Measurements from ENCODE around the gene TAS2R1.

TAS2R1 gene

DNA sequence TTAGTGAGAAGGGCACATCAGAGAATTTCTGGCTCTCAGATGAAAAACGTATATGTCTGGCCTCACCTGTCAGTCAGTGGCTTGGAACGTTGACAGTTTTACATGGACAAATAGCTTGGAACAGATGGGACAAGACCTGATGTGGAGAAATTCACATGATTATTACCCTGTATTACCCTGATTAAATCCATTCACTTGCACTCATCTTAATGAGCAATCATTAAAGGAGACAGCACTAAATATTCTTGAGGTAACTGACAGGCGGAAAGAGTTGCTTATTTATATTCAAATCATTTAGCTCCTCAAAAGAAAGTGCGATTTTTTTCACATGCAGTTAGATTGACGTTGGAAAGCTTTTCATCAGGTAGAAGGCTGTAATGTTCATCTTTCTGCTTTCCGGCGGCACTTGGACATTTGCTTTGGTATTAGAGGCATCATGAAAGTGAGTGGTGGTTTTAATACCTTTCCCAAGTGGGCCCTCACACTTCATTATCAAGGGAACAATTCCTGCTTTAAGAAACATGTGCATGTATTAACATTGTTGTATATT is 11.7 kb upstream of the TAS2R1 start:
- no peaks in the 10 kb centered on the region for H3K27me3 Mint-ChIP-seq (ENCODE audit: low read depth)
- no peaks in the 10 kb centered on the region for H3K4me1 Mint-ChIP-seq (ENCODE audit: low read depth)
- no peak overlapping the region for H3K4me3 Mint-ChIP-seq
- H3K36me3 Mint-ChIP-seq (ENCODE audit: low read depth): no peaks in the 10 kb centered on the region
- no peak overlapping the region for H3K27ac Mint-ChIP-seq
- H3K9me3 Mint-ChIP-seq: peaks cover 16% of the 10 kb centered on the region

DNA sequence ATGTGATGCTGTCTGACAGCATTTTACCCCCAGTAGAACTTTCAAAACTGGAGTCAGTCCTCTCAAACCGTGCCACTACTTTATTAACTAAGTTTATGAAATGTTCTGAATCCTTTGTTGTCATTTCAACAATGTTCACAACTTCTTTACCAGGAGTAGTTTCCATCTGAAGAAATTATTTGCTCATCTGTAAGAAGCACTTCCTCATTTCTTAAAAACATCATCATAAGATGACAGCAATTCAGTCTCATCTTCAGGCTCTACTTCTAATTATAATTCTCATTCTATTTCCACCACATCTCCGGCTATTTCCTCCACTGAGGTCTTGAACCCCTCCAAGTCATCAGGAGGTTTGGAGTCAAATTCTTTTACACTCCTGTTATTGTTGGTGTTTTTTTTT is 2.3 kb upstream of the TAS2R1 start:
- Mint-ChIP-seq H3K4me1 (ENCODE audit: low read depth) (no peaks in the 10 kb centered on the region), H3K36me3 (ENCODE audit: low read depth) (no peaks in the 10 kb centered on the region), H3K4me3 (no peak overlapping the region), H3K9me3 (peaks cover 22% of the 10 kb centered on the region), H3K27me3 (ENCODE audit: low read depth) (no peaks in the 10 kb centered on the region), H3K27ac (no peak overlapping the region)

DNA sequence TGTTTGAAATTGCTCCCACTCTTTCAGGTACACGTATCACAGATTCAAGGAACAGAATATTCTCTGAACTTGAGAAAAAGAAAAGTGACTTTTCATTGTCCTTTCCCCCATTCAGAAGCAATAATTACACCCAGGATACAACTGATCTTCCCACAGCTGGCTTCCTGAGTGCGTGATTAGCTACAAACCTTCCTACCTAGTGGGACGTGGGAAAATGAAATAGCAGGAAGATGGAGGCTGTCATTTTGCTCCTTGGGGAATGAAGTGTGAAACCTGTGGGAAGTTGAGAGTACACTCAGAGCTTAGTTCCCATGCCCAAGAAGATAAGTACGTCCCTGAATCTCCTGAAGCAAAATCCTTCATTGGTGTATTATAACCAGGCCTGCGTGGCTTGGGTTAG is 2.6 kb downstream of the TAS2R1 start:
- Mint-ChIP-seq H3K9me3 (peaks cover 6% of the 10 kb centered on the region), H3K27me3 (ENCODE audit: low read depth) (no peaks in the 10 kb centered on the region), H3K4me1 (ENCODE audit: low read depth) (no peaks in the 10 kb centered on the region), H3K4me3 (no peak overlapping the region), H3K36me3 (ENCODE audit: low read depth) (no peaks in the 10 kb centered on the region), H3K27ac (no peak overlapping the region)

DNA sequence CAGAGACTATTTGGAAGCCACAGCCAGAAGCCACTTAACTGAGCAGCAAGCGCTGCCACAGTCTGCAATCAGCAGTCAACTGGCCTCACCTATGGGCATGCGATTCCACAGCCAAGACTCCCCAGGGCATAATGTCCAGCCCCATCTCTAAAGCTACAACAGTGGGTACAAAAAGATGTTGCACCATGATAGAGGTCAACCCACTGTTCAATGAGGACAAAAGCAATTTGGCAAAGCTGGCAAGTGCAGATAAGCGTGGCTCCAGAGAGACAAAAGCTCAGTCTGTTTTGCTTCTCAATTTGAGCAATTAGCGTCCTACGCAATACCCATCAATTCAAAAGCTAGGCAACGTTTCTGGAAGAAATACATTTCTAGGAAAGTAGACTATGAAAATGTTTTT is 3.2 kb downstream of the TAS2R1 start:
- no peaks in the 10 kb centered on the region for H3K36me3 Mint-ChIP-seq (ENCODE audit: low read depth)
- no peak overlapping the region for H3K27ac Mint-ChIP-seq

DNA sequence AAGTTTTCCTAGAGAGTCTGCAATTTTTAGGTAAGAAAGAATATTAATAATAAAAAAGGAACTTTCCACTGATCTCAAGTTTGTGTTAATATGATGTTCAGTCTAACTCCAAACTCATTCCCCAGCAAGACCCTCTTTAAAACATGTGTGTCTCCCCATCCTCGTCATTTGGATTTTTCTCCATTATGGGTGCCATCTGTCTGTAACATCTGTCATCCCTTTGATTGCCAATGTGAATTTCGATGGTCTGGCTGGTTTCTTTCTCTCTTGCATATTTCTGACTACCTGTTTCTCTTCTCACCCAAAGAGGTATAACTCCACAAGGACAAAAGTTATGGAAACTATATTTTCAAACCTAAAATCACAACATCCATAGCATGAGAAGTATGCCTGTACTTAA is 4.4 kb downstream of the TAS2R1 start:
- peaks cover 6% of the 10 kb centered on the region for H3K9me3 Mint-ChIP-seq
- H3K36me3 Mint-ChIP-seq (ENCODE audit: low read depth): no peaks in the 10 kb centered on the region
- no peak overlapping the region for H3K27ac Mint-ChIP-seq
- H3K4me3 Mint-ChIP-seq: no peak overlapping the region
- no peaks in the 10 kb centered on the region for H3K4me1 Mint-ChIP-seq (ENCODE audit: low read depth)
- H3K27me3 Mint-ChIP-seq (ENCODE audit: low read depth): no peaks in the 10 kb centered on the region

More for the DNA sequence above, 3.2 kb downstream of the TAS2R1 start:
- Mint-ChIP-seq H3K27me3 (ENCODE audit: low read depth) (no peaks in the 10 kb centered on the region), H3K4me3 (no peak overlapping the region), H3K9me3 (peaks cover 6% of the 10 kb centered on the region), H3K4me1 (ENCODE audit: low read depth) (no peaks in the 10 kb centered on the region)

DNA sequence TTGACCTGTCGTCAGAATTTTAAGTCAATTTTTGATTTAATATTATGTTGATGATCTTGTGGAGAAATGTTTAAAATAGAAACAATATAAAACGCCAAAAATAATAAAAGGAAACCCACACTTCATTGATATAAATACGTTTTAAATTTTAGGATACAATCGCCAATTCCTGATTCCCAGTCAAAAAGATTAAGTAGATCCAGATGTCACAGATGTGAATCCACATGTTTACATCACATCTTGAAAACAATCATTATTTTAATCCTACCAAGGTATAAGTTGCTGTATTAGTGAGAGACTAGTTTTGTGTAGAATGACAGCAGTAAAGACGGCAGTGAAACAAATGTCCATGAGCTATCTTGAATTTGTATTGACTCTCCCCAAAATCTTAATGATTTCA is 4.9 kb downstream of the TAS2R1 start:
- H3K36me3 Mint-ChIP-seq (ENCODE audit: low read depth): no peaks in the 10 kb centered on the region
- no peaks in the 10 kb centered on the region for H3K4me1 Mint-ChIP-seq (ENCODE audit: low read depth)
- no peak overlapping the region for H3K4me3 Mint-ChIP-seq
- no peaks in the 10 kb centered on the region for H3K27me3 Mint-ChIP-seq (ENCODE audit: low read depth)
- no peak overlapping the region for H3K27ac Mint-ChIP-seq
- peaks cover 6% of the 10 kb centered on the region for H3K9me3 Mint-ChIP-seq

DNA sequence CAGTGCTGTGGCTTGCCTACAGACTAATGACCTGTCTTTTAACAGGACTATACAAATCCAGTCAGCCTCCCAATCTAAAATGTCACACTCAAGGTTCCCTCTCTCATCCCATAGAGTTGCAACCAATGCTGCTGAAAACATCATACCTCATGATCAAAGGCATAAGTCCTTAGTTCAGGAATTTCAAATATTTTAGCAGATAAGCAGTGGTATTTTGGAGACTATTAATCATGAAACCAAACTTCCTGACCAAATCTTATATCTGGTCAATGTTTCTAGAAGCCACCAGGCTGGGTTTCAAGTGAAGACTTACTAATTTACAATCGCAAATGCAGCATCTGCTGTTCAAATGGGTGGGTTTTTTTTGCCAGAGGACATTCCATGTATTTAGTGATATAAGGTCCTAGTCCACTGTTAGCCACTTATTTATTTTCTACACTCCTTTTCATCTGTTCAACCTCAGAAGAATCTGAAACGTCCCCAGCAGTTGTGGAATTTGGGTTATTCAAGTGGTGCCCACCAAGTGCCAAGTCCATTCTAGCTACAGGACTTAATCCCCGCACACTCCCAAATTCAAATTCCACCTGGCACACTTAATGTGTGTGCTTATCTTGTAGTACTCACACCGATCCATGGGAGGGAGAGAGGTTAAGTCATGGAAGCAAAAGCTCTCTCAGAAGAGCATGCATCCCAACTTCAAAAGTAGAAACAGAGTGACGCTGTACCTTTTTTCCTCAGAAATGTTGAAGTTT is 5.8 kb downstream of the TAS2R1 start:
- no peaks in the 10 kb centered on the region for H3K4me1 Mint-ChIP-seq (ENCODE audit: low read depth)
- H3K27ac Mint-ChIP-seq: no peak overlapping the region
- H3K27me3 Mint-ChIP-seq (ENCODE audit: low read depth): no peaks in the 10 kb centered on the region
- H3K36me3 Mint-ChIP-seq (ENCODE audit: low read depth): no peaks in the 10 kb centered on the region
- no peak overlapping the region for H3K4me3 Mint-ChIP-seq
- peaks cover 6% of the 10 kb centered on the region for H3K9me3 Mint-ChIP-seq

DNA sequence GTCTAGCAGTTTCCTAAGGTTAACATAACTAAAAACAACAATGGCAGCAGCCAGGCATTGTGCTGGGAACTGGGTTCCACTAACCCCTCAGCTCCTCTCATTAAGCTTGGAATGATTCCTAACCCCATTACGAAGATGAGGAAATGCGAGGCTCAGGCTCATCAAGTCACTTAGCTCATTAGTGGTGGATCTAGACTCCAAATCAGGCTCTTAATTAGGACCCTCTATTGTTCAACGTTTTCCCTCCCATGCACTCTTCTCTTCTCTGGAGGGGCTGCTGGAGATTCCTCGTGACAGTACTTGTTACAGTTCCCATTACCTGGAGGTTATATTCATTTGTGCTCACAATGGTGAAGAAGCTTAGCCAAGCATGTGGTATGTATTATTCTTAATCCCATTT is 6.5 kb downstream of the TAS2R1 start:
- H3K4me3 Mint-ChIP-seq: no peak overlapping the region
- H3K27me3 Mint-ChIP-seq (ENCODE audit: low read depth): no peaks in the 10 kb centered on the region
- H3K4me1 Mint-ChIP-seq (ENCODE audit: low read depth): no peaks in the 10 kb centered on the region
- H3K27ac Mint-ChIP-seq: no peak overlapping the region
- H3K9me3 Mint-ChIP-seq: peaks cover 6% of the 10 kb centered on the region
- no peaks in the 10 kb centered on the region for H3K36me3 Mint-ChIP-seq (ENCODE audit: low read depth)

DNA sequence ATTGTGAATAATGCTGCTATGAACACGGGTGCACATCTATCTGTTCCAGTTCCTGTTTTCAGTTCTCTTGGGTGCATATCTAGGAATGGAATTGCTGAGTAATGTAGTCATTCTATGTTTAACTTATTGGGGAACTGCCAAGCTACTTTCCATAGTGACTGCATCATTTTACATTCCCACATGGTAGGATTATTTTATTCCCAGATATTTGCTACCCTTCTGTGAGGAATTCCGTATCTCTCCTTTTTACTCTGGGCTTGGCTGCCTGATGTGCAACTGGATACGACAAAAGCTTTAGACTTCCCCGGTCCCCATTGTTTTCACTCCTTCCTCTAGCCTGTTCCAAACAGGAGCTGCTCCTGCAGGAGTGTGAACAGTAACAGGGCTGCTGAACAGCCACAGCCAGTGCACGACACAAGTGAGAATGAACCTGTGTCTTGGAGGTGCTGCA is 7.2 kb downstream of the TAS2R1 start:
- peaks cover under 1% of the 10 kb centered on the region for H3K9me3 Mint-ChIP-seq
- H3K4me1 Mint-ChIP-seq (ENCODE audit: low read depth): no peaks in the 10 kb centered on the region
- no peaks in the 10 kb centered on the region for H3K27me3 Mint-ChIP-seq (ENCODE audit: low read depth)
- H3K4me3 Mint-ChIP-seq: no peak overlapping the region
- no peak overlapping the region for H3K27ac Mint-ChIP-seq
- no peaks in the 10 kb centered on the region for H3K36me3 Mint-ChIP-seq (ENCODE audit: low read depth)

DNA sequence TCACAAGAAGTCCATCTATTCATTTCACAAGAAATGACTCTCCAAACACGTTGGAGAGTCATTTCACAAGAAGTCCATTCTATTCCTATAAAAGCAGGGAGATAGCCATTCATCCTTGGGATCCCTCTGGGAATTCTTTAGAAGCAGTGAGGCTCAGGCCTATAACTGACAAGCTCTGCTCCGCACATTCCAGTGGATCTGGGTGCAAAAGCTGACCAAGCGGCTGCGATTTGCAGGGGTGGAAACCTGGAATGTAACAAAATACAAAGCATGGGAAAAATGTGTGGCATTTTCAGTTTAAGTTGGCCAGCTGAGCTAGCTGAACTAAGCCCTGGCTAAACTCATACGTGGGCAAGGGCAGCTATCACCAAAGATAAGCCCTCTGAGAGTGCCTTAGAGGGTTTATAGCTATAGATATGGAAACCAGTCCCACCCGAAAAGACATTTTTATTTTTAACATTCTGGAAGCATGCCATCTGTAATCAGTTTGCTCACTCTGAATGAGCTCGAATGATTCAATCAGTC is 8.7 kb downstream of the TAS2R1 start:
- no peaks in the 10 kb centered on the region for H3K9me3 Mint-ChIP-seq
- H3K4me1 Mint-ChIP-seq (ENCODE audit: low read depth): no peaks in the 10 kb centered on the region

DNA sequence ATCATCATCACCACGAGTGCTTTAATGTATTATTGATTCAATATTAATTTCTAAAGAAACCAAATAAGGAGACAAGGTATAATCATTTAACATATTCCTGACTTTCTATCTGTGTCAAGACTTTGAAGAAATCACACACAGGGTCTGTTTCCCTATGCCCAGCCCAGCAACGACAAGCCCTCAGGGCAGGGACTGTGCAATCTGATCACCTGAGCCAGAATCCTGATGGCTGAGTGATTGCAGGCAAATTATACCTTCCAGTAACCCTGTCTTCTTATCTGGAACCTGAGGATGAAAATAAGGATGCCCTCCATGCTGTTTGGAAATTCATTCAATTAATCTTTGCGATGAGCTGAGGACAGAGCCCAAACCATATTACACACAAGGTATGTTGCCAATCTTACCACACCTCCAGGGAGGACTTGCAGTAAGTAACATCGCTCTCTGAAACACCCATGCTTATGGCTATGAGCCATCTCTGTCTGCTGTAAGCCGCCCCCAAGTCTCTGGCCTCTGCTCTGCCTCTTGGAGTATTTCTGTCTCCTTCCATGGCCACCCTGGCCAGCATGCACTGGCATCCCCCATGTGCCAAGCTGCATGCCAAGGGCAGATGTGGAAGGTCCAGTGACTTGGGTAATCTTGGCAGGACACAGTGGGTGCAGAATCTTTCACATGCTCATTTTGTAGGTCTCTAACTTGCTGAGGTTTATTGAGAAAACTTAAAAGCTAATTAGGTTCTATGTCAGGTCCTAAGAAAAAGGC is 10.6 kb downstream of the TAS2R1 start:
- Mint-ChIP-seq H3K27me3 (ENCODE audit: low read depth) (no peaks in the 10 kb centered on the region), H3K9me3 (no peaks in the 10 kb centered on the region), H3K36me3 (ENCODE audit: low read depth) (no peaks in the 10 kb centered on the region), H3K27ac (no peak overlapping the region), H3K4me3 (no peak overlapping the region), H3K4me1 (ENCODE audit: low read depth) (no peaks in the 10 kb centered on the region)

More for the DNA sequence above, 8.7 kb downstream of the TAS2R1 start:
- Mint-ChIP-seq H3K4me3 (no peak overlapping the region), H3K27ac (no peak overlapping the region), H3K27me3 (ENCODE audit: low read depth) (no peaks in the 10 kb centered on the region), H3K36me3 (ENCODE audit: low read depth) (no peaks in the 10 kb centered on the region)

DNA sequence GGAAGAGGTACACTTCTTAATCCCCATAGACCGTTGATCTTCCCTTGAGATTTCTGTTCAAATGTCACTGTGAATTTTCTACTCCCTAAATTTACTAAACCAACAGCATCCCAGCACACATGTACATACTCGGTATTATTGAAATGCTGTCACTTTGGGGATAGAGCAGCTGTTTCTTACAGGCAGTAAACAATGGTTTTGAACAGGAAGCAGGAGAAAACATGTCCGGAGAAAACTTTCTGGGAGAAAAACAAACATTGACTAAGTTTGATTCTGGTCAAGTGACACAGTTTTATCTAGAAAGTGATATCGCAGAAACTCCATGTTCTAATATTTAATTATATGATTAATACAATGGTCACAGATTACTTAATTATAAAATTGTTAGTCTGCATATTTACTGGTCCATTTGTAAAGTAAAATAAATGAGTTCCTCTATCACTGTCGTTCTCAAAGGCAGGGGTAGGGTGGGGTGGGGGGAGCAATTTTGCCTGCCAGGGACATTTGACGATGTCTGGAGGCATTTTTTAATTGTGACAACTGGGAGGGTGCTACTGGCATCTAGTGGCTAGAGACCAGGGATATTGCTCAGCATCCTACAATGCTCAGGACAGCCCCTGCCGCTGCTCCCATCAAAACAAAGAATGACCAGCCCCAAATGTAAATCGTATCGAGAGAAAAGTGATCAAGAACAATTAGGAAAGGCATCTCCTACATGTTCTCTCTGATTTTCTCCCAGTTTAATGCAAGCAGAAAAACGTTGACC is 12.2 kb downstream of the TAS2R1 start:
- H3K27me3 Mint-ChIP-seq (ENCODE audit: low read depth): no peaks in the 10 kb centered on the region
- no peaks in the 10 kb centered on the region for H3K36me3 Mint-ChIP-seq (ENCODE audit: low read depth)
- no peak overlapping the region for H3K27ac Mint-ChIP-seq
- H3K4me1 Mint-ChIP-seq (ENCODE audit: low read depth): no peaks in the 10 kb centered on the region
- no peak overlapping the region for H3K4me3 Mint-ChIP-seq
- no peaks in the 10 kb centered on the region for H3K9me3 Mint-ChIP-seq

DNA sequence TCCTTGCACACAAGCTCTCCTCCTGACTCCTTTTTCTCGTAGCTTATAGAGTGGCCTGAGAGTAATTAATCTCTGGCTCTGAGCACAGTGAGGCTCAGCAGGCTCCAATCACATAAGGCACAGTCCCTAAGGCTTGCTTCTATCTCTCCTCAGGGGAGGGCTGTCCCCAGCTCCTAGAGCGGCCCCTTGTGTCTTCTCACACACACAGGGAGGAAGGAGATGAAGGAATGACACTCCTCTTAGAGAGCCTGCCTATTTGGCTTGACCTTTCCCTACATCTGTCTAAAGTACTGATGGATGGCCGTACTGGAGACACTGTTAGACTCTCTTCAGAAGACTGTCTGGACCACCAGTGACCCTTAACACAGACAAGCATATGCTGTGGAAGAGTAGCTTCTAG is 12.9 kb downstream of the TAS2R1 start:
- Mint-ChIP-seq H3K4me1 (ENCODE audit: low read depth) (no peaks in the 10 kb centered on the region), H3K9me3 (no peaks in the 10 kb centered on the region), H3K27ac (no peak overlapping the region)

DNA sequence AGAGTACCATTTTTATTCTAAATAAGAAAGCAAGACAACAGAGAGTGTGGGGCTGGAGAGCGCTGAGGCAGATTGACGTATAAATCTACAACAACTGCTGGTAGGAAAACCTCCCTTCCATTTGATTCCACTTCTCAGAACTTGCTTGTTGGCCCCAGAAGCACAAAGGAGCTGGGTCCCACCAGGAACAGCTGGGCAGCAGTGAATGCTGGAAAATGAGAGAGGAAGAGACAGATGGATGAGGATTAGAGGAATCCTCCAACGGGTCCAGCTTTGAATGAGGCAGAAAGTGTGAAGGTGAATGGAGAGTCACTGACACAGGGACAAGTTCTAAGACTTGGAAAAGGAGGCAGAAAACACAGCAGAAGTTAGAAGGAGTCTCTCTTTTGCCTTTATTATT is 14.8 kb downstream of the TAS2R1 start:
- no peaks in the 10 kb centered on the region for H3K27me3 Mint-ChIP-seq (ENCODE audit: low read depth)
- no peaks in the 10 kb centered on the region for H3K4me1 Mint-ChIP-seq (ENCODE audit: low read depth)
- H3K4me3 Mint-ChIP-seq: no peak overlapping the region
- no peaks in the 10 kb centered on the region for H3K9me3 Mint-ChIP-seq
- no peak overlapping the region for H3K27ac Mint-ChIP-seq
- no peaks in the 10 kb centered on the region for H3K36me3 Mint-ChIP-seq (ENCODE audit: low read depth)

More for the DNA sequence above, 12.9 kb downstream of the TAS2R1 start:
- H3K27me3 Mint-ChIP-seq (ENCODE audit: low read depth): no peaks in the 10 kb centered on the region
- H3K4me3 Mint-ChIP-seq: no peak overlapping the region
- H3K36me3 Mint-ChIP-seq (ENCODE audit: low read depth): no peaks in the 10 kb centered on the region
